Kidney (tissue), 14 donors: Measurements from ENCODE around the gene TAS2R5. TPM values are rescaled to one million over a fixed set of nuclear protein-coding genes. Genes with fewer than 3 reads are reported as not detected.

Experiments
- DNase-seq, 5 donors: peaks; one replicate each; pipeline ENCODE4 v3.0.0-alpha.2; 2013 to 2020
- FAIRE-seq: peaks from 2 replicates; lab custom pipeline; 2012; peaks lifted over from hg19 to GRCh38; lab: Jason Lieb, UNC
- H3K27ac ChIP-seq, 2 donors: one replicate each; pipeline ENCODE4 v1.7.0; 2013; ENCODE audit warnings: low read depth in 2 of 2, low read length in 2 of 2, inconsistent platforms in 1 of 2
- H3K27me3 ChIP-seq: one replicate; pipeline ENCODE4 v1.7.1; 2013; ENCODE audit warnings: low read length, inconsistent platforms; ENCODE audit not compliant: control insufficient read depth, insufficient read depth
- H3K36me3 ChIP-seq, 3 donors: one replicate each; pipeline versions ENCODE4 v1.7.0 to v1.7.1; 2013; ENCODE audit warnings: low read length in 3 of 3, control low read depth in 1 of 3, inconsistent platforms in 1 of 3; ENCODE audit not compliant: insufficient read depth in 3 of 3, control insufficient read depth in 2 of 3
- H3K4me1 ChIP-seq, 3 donors: one replicate each; pipeline versions ENCODE4 v1.7.0 to v1.7.1; 2013; ENCODE audit warnings: low read length in 3 of 3, inconsistent platforms in 1 of 3, low read depth in 1 of 3; ENCODE audit not compliant: control insufficient read depth in 2 of 3, insufficient read depth in 2 of 3
- H3K4me3 ChIP-seq, 3 donors: one replicate each; pipeline versions ENCODE4 v1.7.0 to v1.8.1; 2013; ENCODE audit warnings: low read length in 3 of 3, control low read depth in 1 of 3, inconsistent platforms in 1 of 3
- H3K9ac ChIP-seq, 3 donors: one replicate each; pipeline versions ENCODE4 v1.7.0 to v1.7.1; 2013; ENCODE audit warnings: low read length in 3 of 3, control low read depth in 1 of 3, inconsistent platforms in 1 of 3
- H3K9me3 ChIP-seq, 3 donors: one replicate each; pipeline versions ENCODE4 v1.7.0 to v1.7.1; 2013; ENCODE audit warnings: low read length in 3 of 3, control low read depth in 1 of 3, inconsistent platforms in 1 of 3; ENCODE audit not compliant: control insufficient read depth in 2 of 3, insufficient read depth in 1 of 3
- CTCF ChIP-seq: IDR thresholded peaks from 3 replicates; pipeline ENCODE4 v1.5.1; 2012; ENCODE audit warnings: mild to moderate bottlenecking, moderate library complexity, borderline replicate concordance; ENCODE audit not compliant: insufficient read depth; ENCODE audit errors: extremely low read depth
- intact Hi-C: fragments of 100-400 bp; cut with DNase I; formaldehyde crosslinking; loops from one replicate; pipeline ENCODE4 v1.11.1; 2022
- polyA plus RNA-seq: library from polyadenylated mRNA; stranded (reverse); fragments of 350-450 nt; fragmentation: Illumina TruSeq; extraction: RNeasy Lipid Tissue Mini Kit (QIAGEN cat#74804); gene quantifications from one replicate; pipeline ENCODE4 v1.2.3, GENCODE V29; 2014; ENCODE audit warnings: low read depth, low replicate concordance; ENCODE audit not compliant: insufficient read depth
- total RNA-seq: library from RNA; stranded (reverse); fragmentation: NEBNext Ultra II Directional; extraction: Animal tissue kit (Norgen Biotek cat#: 25700); gene quantifications from one replicate; pipeline ENCODE4 v1.2.1, GENCODE V29; 2021
- donor health status: control.
- donor health status: control.
- donor health status: control.
- donor health status: control.
- donor health status: control.
- donor health status: DM: yes; HTN: yes; CAD: no.
- donor health status: Normal renal cell carcinoma (clear cell type).

Gene TAS2R5
- total and polyA plus RNA-seq, 2 donors from 2014 or later: 2.5 TPM; not detected in 1

DNA sequence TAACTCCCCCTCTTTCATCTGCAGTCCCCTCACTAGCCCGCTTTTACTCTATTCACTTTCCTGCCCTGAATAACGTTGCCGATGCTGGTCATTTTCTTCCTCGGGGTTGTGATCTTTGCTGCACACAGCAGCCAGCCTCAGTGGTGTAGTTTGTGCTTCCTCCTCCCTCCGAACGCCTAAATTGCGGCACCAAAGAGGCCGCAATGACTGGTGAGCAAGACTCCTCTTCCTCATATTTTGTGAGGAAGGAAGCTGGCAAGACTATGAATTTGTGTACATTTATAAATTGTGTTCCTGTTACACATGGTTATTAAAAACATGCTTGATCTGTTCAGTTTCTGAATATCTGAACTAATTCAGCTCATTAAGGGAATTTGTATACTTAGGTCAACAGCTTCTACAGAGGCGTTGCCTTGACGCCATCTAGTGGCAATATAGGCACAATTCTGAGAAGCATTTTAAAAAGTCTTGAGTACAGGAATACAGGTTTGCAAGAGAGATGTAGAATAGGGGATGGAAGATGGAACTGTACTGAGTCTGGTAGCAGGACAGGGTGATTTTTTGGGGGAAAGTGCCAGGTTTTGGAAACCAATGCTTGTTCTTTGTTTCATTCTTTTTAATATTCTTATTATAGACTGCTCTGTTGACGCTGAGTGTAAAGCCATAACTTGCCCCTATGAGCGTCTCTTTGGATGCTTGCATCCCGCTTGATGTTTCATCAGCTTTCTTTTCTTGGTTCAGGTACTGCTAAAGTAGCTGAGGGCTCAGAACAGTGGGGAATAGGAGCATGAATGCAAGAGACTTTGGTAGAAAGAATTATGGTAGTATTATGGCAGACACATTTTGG is 4.1 kb upstream of the TAS2R5 start:
- H3K9ac ChIP-seq: no peak overlapping the region
- peaks cover 0 to 7% (median 0%) of the 10 kb centered on the region in 3 donors for H3K36me3 ChIP-seq
- TF ChIP-seq CTCF: peak; percentile 69
- no peak overlapping the region for H3K27ac ChIP-seq
- no peaks in the 10 kb centered on the region for H3K4me1 ChIP-seq
- peak in 2 of 5 donors; percentile 56 to 71 for DNase-seq
- intact Hi-C loops: no loop called here
- no peaks in the 10 kb centered on the region for H3K9me3 ChIP-seq
- FAIRE-seq: no peak
- no peak overlapping the region for H3K4me3 ChIP-seq
- H3K27me3 ChIP-seq: no peaks in the 10 kb centered on the region

DNA sequence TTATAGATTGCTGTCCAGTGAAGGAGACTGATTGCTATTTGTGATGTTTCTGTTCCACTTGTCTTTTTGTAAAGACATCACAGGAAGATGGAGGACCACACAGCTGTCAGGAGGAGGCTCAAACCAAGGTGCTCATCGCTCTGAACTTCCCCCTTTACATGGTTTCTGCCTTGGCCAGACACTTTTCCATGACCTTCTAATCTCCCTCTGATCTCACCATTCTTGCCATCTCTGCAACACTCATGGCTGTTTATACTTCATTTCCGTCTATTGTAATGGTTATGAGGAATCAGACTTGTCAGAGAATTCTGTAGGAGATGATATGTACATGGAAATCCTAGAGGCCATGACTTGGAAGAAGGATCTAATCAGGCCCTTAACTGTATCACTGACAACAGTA is 1.7 kb upstream of the TAS2R5 start:
- Histone ChIP-seq H3K4me3 (no peak overlapping the region), H3K27ac (no peak overlapping the region), H3K36me3 (peaks cover 0 to 5% (median 0%) of the 10 kb centered on the region in 3 donors), H3K9ac (no peak overlapping the region), H3K4me1 (no peaks in the 10 kb centered on the region), H3K9me3 (no peaks in the 10 kb centered on the region), H3K27me3 (no peaks in the 10 kb centered on the region)
- FAIRE-seq (no peak), DNase-seq (peak in 1 of 5 donors; percentile 5)
- TF ChIP-seq CTCF: no peak
- intact Hi-C loops: no loop called here

DNA sequence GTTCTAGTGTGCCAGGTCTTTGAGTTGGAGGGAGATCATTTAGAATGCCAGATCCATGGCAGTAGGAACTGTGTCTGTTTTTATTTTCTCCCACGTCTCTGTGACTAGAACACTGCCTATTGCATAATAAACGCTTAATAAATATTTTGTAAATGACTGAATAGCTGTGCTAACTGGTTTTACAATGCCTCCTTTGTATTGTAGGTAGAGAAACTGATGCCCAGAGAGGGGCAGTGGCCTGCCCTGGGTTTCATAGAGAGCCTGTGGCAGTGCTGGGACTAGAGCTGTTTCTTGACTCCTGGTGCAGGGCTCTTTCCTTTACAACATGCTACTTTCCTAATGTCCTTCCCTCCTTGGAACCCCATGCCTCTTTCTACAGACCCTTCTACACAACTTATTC is 2.5 kb downstream of the TAS2R5 start:
- intact Hi-C loops: no loop called here
- no peak for TF ChIP-seq CTCF
- DNase-seq: no peak
- Histone ChIP-seq H3K27ac (no peak overlapping the region), H3K27me3 (no peaks in the 10 kb centered on the region), H3K4me1 (no peaks in the 10 kb centered on the region), H3K4me3 (no peak overlapping the region), H3K9me3 (no peaks in the 10 kb centered on the region), H3K36me3 (peaks cover 0 to 5% (median 0%) of the 10 kb centered on the region in 3 donors), H3K9ac (no peak overlapping the region)
- FAIRE-seq: no peak
